Activated CD4-positive, alpha-beta T cell treated with anti-CD3 and anti-CD28 coated beads, Interleukin-2, amount 10 ng/mL, durations not matched to agents 24 days and 14 days (primary cell): ENCODE results near the gene RFX4. TPM values are rescaled to one million over a fixed set of nuclear protein-coding genes. Genes with fewer than 3 reads are reported as not detected.
"Not testable (repeated sequence)": the region's sequence is repeated elsewhere in the genome, so short reads cannot be mapped to it uniquely, and the experiment has no call there.

Source experiments
- DNase-seq: peaks from one replicate; pipeline ENCODE4 v3.0.0; 2022
- H3K27ac Mint-ChIP-seq: one replicate; pipeline ENCODE4 v1.8.0; 2022; ENCODE audit warnings: mild to moderate bottlenecking, mixed read lengths
- H3K27me3 Mint-ChIP-seq: one replicate; pipeline ENCODE4 v1.8.0; 2022; ENCODE audit warnings: mixed read lengths
- H3K36me3 Mint-ChIP-seq: one replicate; pipeline ENCODE4 v1.8.0; 2022; ENCODE audit warnings: low read depth, mild to moderate bottlenecking, mixed read lengths
- H3K4me1 Mint-ChIP-seq: one replicate; pipeline ENCODE4 v1.8.0; 2021; ENCODE audit warnings: mixed read lengths
- H3K4me3 Mint-ChIP-seq: one replicate; pipeline ENCODE4 v1.8.0; 2022; ENCODE audit warnings: mild to moderate bottlenecking, moderate library complexity, mixed read lengths
- H3K9me3 Mint-ChIP-seq: one replicate; pipeline ENCODE4 v1.8.0; 2021; ENCODE audit warnings: mixed read lengths
- intact Hi-C: fragments of 100-400 bp; cut with micrococcal nuclease; formaldehyde crosslinking; loops from one replicate; pipeline ENCODE4 v1.15.1; 2023
- total RNA-seq: library from RNA; stranded (reverse); gene quantifications from 2 replicates; pipeline ENCODE4 v1.2.3, GENCODE V29; 2022

Gene RFX4
- total RNA-seq, 1 donor from 2014 or later, result not detected

- Mint-ChIP-seq H3K27me3 (peaks cover 16% of the 10 kb centered on the region), H3K27ac (no peak overlapping the region), H3K4me3 (no peak overlapping the region), H3K4me1 (no peaks in the 10 kb centered on the region), H3K9me3 (no peaks in the 10 kb centered on the region), H3K36me3 (no peaks in the 10 kb centered on the region)
- DNase-seq, result no peak
- intact Hi-C loops, result no loop called here
Observed at GRCh38 chr12:106675651-106676435, 93.0 kb downstream of the RFX4 start.

GRCh38 chr12:106679574-106679973, 96.8 kb downstream of the RFX4 start:
- intact Hi-C loops, result no loop called here
- Mint-ChIP-seq H3K27me3 (peaks cover 4% of the 10 kb centered on the region), H3K4me3 (no peak overlapping the region), H3K9me3 (no peaks in the 10 kb centered on the region), H3K27ac (no peak overlapping the region), H3K36me3 (no peaks in the 10 kb centered on the region), H3K4me1 (no peaks in the 10 kb centered on the region)
- no peak for DNase-seq

GRCh38 chr12:106680280-106680679, 97.5 kb downstream of the RFX4 start:
- intact Hi-C loops, result no loop called here
- no peaks in the 10 kb centered on the region for H3K4me1 Mint-ChIP-seq
- H3K4me3 Mint-ChIP-seq, result no peak overlapping the region
- no peaks in the 10 kb centered on the region for H3K36me3 Mint-ChIP-seq
- DNase-seq, result no peak
- H3K27me3 Mint-ChIP-seq, result peaks cover 4% of the 10 kb centered on the region
- no peaks in the 10 kb centered on the region for H3K9me3 Mint-ChIP-seq
- H3K27ac Mint-ChIP-seq, result no peak overlapping the region

GRCh38 chr12:106681210-106681609, 98.4 kb downstream of the RFX4 start:
- no peak overlapping the region for H3K4me3 Mint-ChIP-seq
- no peaks in the 10 kb centered on the region for H3K9me3 Mint-ChIP-seq
- peaks cover 4% of the 10 kb centered on the region for H3K27me3 Mint-ChIP-seq
- H3K27ac Mint-ChIP-seq, result no peak overlapping the region
- intact Hi-C loops, result no loop called here
- H3K36me3 Mint-ChIP-seq, result no peaks in the 10 kb centered on the region
- no peak for DNase-seq
- H3K4me1 Mint-ChIP-seq, result no peaks in the 10 kb centered on the region

- H3K9me3 Mint-ChIP-seq, result no peaks in the 10 kb centered on the region
- H3K27ac Mint-ChIP-seq, result no peak overlapping the region
- H3K4me1 Mint-ChIP-seq, result no peaks in the 10 kb centered on the region
- no peak for DNase-seq
- no peaks in the 10 kb centered on the region for H3K36me3 Mint-ChIP-seq
- H3K27me3 Mint-ChIP-seq, result peaks cover 4% of the 10 kb centered on the region
- intact Hi-C loops, result loop anchor here (2.0 kb wide), 1 partner anchor 238 kb away; no protein-coding TSS in a partner anchor
- H3K4me3 Mint-ChIP-seq, result no peak overlapping the region
Observed at GRCh38 chr12:106682594-106683234, 99.9 kb downstream of the RFX4 start.

GRCh38 chr12:106684497-106684896, 101.7 kb downstream of the RFX4 start:
- intact Hi-C loops, result no loop called here
- H3K4me3 Mint-ChIP-seq, result no peak overlapping the region
- no peaks in the 10 kb centered on the region for H3K36me3 Mint-ChIP-seq
- no peak overlapping the region for H3K27ac Mint-ChIP-seq
- DNase-seq, result no peak
- no peaks in the 10 kb centered on the region for H3K4me1 Mint-ChIP-seq
- no peaks in the 10 kb centered on the region for H3K9me3 Mint-ChIP-seq
- H3K27me3 Mint-ChIP-seq, result peaks cover 4% of the 10 kb centered on the region

GRCh38 chr12:106685381-106685780, 102.6 kb downstream of the RFX4 start:
- DNase-seq, result no peak
- Mint-ChIP-seq H3K36me3 (no peaks in the 10 kb centered on the region), H3K27ac (no peak overlapping the region), H3K4me3 (no peak overlapping the region), H3K27me3 (peaks cover 2% of the 10 kb centered on the region), H3K4me1 (no peaks in the 10 kb centered on the region), H3K9me3 (no peaks in the 10 kb centered on the region)
- intact Hi-C loops, result no loop called here

GRCh38 chr12:106687672-106688071, 104.9 kb downstream of the RFX4 start:
- Mint-ChIP-seq H3K36me3 (no peaks in the 10 kb centered on the region), H3K27ac (no peak overlapping the region), H3K27me3 (peaks cover 2% of the 10 kb centered on the region), H3K9me3 (no peaks in the 10 kb centered on the region), H3K4me1 (no peaks in the 10 kb centered on the region), H3K4me3 (no peak overlapping the region)
- intact Hi-C loops, result no loop called here
- no peak for DNase-seq

GRCh38 chr12:106690569-106691305, 107.9 kb downstream of the RFX4 start:
- H3K9me3 Mint-ChIP-seq, result no peaks in the 10 kb centered on the region
- no peaks in the 10 kb centered on the region for H3K27me3 Mint-ChIP-seq
- no peak for DNase-seq
- no peak overlapping the region for H3K4me3 Mint-ChIP-seq
- intact Hi-C loops, result no loop called here
- H3K27ac Mint-ChIP-seq, result no peak overlapping the region
- no peaks in the 10 kb centered on the region for H3K36me3 Mint-ChIP-seq
- H3K4me1 Mint-ChIP-seq, result no peaks in the 10 kb centered on the region

GRCh38 chr12:106692033-106692432, 109.2 kb downstream of the RFX4 start:
- H3K27ac Mint-ChIP-seq, DNase-seq, intact Hi-C loops, H3K36me3 Mint-ChIP-seq, H3K4me1 Mint-ChIP-seq, H3K4me3 Mint-ChIP-seq, H3K9me3 Mint-ChIP-seq, H3K27me3 Mint-ChIP-seq: not testable (repeated sequence)

GRCh38 chr12:106692896-106693820, 110.4 kb downstream of the RFX4 start:
- no peak overlapping the region for H3K4me3 Mint-ChIP-seq
- no peak overlapping the region for H3K27ac Mint-ChIP-seq
- H3K9me3 Mint-ChIP-seq, result no peaks in the 10 kb centered on the region
- H3K4me1 Mint-ChIP-seq, result no peaks in the 10 kb centered on the region
- intact Hi-C loops, result no loop called here
- H3K36me3 Mint-ChIP-seq, result no peaks in the 10 kb centered on the region
- no peaks in the 10 kb centered on the region for H3K27me3 Mint-ChIP-seq
- DNase-seq, result no peak

GRCh38 chr12:106696071-106696470, 113.3 kb downstream of the RFX4 start:
- no peak overlapping the region for H3K4me3 Mint-ChIP-seq
- DNase-seq, result no peak
- H3K27ac Mint-ChIP-seq, result no peak overlapping the region
- H3K9me3 Mint-ChIP-seq, result peaks cover under 1% of the 10 kb centered on the region
- H3K4me1 Mint-ChIP-seq, result no peaks in the 10 kb centered on the region
- intact Hi-C loops, result no loop called here
- no peaks in the 10 kb centered on the region for H3K36me3 Mint-ChIP-seq
- no peaks in the 10 kb centered on the region for H3K27me3 Mint-ChIP-seq

GRCh38 chr12:106696681-106697417, 114.0 kb downstream of the RFX4 start:
- DNase-seq, result no peak
- H3K36me3 Mint-ChIP-seq, result no peaks in the 10 kb centered on the region
- H3K4me3 Mint-ChIP-seq, result no peak overlapping the region
- no peaks in the 10 kb centered on the region for H3K27me3 Mint-ChIP-seq
- H3K4me1 Mint-ChIP-seq, result no peaks in the 10 kb centered on the region
- intact Hi-C loops, result no loop called here
- no peak overlapping the region for H3K27ac Mint-ChIP-seq
- peaks cover 7% of the 10 kb centered on the region for H3K9me3 Mint-ChIP-seq
